ENCODE data around the gene CORO1C.
"Not testable (repeated sequence)": the region's sequence is repeated elsewhere in the genome, so short reads cannot be mapped to it uniquely, and the experiment has no call there.

Gene CORO1C

DNA sequence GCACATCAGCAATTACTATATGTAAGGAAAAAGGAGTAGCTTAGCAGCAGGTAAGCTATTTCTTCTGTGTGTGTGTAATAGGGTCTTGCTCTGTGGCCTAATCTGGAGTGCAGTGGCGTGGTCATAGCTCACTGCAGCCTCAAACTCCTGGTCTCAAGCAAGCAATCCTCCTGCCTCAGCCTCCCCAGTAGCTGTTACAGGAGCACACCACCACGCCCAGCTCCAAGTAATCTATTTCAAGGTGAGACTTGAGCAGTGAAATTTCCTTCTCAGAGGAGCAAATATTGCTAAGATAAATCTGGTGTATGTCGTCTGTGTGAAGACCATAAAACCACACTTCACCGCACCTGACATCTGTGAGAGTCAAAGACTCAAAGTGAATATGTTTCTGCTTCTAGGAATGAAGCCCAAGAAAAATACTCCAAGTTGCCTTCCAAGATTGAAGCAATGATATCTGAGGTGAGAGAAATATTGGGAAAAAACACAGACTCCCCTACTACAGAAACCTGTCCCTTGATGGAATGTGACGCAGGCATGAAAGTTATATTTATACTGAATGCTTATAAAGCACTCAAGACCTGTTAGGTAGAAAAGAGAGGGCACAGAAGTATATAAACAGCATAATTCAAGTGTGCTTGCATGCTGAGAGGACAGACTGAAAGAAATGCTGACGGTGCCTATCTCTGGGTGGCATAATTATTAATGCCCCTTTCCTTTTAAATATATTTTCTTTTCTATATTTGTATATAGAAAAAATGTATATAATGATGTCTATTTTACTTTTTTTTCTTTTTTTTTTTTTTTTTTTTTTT, 95.1 kb downstream of the CORO1C start:
- TF ChIP-seq, protein P1, sequence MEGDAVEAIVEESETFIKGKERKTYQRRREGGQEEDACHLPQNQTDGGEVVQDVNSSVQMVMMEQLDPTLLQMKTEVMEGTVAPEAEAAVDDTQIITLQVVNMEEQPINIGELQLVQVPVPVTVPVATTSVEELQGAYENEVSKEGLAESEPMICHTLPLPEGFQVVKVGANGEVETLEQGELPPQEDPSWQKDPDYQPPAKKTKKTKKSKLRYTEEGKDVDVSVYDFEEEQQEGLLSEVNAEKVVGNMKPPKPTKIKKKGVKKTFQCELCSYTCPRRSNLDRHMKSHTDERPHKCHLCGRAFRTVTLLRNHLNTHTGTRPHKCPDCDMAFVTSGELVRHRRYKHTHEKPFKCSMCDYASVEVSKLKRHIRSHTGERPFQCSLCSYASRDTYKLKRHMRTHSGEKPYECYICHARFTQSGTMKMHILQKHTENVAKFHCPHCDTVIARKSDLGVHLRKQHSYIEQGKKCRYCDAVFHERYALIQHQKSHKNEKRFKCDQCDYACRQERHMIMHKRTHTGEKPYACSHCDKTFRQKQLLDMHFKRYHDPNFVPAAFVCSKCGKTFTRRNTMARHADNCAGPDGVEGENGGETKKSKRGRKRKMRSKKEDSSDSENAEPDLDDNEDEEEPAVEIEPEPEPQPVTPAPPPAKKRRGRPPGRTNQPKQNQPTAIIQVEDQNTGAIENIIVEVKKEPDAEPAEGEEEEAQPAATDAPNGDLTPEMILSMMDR (conservative IDR thresholded peaks at IDR 0.05; ENCODE audit: low read depth, low read length): no peak
- no peak overlapping the region for H3K4me3 ChIP-seq (ENCODE audit: low read depth, low read length)
- no peak for DNase-seq (ENCODE audit: low read depth)

DNA sequence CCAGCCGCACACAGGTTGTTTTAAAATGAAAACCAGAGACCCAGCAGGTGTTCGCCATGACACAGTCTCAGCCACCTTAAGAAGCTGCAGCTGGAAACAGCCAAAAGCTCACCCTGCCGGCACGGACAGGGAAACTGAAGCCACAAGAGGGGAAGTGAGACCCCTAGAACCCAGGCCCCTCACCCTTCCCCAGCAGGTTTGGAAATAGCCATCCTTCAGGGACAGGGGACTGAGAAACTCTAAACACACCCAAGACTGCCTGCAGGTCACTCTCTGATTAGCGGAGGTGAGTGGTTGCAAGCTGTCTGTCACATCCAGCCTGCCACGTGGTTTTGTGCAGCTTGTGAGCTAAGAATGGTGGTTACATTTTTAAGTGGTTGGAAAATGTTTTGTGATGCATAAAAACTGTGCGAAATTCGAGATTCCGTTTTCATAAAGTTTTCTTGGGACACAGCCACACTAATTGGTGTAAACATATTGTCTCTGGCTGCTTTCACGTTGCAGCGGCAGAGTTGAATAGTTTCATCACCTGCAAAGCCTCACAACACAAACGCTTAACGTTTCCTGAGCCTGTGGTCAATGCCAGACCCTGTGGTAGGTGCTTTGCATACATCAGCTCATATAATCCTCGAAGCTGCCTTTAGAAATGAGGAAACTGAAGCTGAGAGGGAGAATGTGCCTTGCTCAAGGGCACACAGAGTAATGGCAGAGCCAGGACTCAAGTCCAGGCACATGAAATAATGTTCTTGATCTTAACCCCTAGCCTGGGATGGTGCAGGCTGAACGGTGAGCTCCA, 95.9 kb downstream of the CORO1C start:
- peak; percentile 39 for DNase-seq (ENCODE audit: low read depth)
- H3K4me3 ChIP-seq (ENCODE audit: low read depth, low read length): no peak overlapping the region
- TF ChIP-seq, protein P1 (conservative IDR thresholded peaks at IDR 0.05; ENCODE audit: low read depth, low read length): no peak

DNA sequence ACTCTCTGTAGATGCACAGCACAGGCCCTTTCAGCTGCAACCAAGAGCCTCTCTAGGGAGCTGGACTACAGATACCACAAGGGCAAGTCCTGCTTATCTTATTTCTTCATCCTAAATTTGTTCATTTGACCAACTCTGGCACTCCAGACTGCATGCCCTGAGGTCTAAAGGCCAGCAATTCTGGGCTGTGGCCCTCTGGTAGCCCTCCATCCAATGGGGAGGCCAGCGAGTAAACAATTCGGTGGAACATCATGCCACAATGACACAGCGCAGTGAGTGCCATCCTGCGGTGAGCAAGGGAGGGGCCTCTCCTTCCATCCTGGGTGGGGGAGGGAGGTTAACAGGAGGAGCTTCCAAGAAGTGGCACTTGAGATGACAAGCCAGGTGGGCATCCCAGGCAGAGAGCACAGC, 97.0 kb downstream of the CORO1C start:
- no peak for DNase-seq (ENCODE audit: low read depth)
- no peak overlapping the region for H3K4me3 ChIP-seq (ENCODE audit: low read depth, low read length)
- TF ChIP-seq, protein P1 (conservative IDR thresholded peaks at IDR 0.05; ENCODE audit: low read depth, low read length): no peak

DNA sequence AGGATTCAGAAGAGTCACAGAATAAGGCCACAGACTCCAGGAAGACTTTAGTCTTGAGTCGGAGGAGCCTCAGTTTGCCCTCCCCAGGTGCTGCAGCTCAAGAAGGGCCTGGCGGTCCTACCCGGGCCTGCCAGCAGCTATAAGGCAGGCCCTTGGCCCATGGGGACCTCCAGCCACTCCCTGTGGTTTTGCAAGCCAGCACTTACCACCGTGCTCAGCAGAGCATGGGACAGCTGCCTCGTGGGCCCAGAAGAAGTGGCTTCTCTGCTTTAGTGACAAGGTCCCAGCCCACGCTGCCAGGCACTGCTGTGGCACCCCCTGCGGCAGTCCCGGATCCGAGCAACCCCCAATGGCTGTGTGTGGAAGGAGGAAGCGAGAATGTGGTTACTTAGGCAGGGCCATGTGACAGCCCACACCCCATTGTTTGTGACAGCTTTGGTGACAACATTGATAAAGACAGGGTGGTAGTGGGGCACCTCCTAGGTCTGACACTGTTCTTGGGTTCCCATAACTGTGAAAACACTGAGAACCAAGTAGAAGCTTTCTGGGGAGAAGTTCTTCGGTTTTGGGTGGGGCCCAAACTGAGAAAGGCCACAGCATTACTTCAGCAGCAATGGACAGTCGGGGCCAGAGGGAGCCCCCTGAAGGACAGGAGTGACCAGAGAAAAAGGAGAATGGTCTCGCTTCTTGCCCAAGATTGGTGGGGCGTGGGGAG, 97.6 kb downstream of the CORO1C start, which contains the start of gene SELPLG:
SELPLG (minus strand) TSS at position 361 of the 715 bp plus-strand sequence. CDS start 9,587 bp downstream, outside the sequence.
- TF ChIP-seq, protein P1 (conservative IDR thresholded peaks at IDR 0.05; ENCODE audit: low read depth, low read length): no peak
- no peak within 1 kb of the TSS for H3K4me3 ChIP-seq (ENCODE audit: low read depth, low read length)
- no peak for DNase-seq (ENCODE audit: low read depth)

DNA sequence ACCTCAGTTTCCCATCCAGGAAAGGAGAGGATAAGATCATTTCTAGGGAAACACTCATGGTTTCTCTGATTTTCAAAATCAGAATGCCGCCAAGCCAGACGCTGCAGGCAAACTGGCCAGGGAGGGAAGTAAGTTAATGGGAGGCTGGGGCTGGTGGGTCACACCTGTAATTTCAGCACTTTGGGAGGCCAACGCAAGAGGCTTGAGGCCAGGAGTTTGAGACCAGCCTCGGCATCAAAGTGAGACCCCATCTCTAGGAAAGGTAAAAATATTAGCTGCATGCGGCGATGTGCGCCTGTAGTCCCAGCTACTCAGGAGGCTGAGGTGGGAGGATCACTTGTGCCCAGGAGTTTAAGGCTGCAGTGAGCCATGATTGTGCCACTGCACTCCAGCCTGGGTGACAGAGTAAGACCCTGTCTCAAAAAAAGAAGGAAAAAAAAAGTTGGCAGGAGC, 98.2 kb downstream of the CORO1C start:
- TF ChIP-seq, protein P1 (conservative IDR thresholded peaks at IDR 0.05; ENCODE audit: low read depth, low read length): no peak
- H3K4me3 ChIP-seq (ENCODE audit: low read depth, low read length): no peak overlapping the region
- DNase-seq (ENCODE audit: low read depth): no peak

DNA sequence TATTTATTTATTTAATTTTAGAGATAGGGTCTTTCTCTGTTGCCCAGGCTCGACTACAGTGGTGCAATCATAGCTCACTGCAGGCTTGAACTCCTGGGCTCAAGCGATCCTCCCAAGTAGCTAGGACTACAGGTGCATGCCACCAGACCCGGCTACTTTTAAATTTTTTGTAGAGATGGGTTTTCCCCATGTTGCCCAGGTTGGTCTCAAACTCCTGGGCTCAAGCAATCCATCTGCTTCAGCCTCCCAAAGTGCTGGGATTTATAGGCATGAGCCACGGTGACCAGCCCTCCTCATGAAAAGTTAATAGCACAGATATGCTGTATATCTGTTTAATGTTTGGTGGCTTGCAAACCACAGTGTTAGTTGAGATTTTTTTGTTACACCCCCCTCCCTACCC, 100.1 kb downstream of the CORO1C start:
- DNase-seq (ENCODE audit: low read depth); H3K4me3 ChIP-seq (ENCODE audit: low read depth, low read length): not testable (repeated sequence)
